HG03045 (cell line): ENCODE measurements around the gene DSTN.

ENCODE experiments used
- ATAC-seq: cut with Tn5 transposase; IDR thresholded peaks from one replicate; pipeline ENCODE4 v1.9.1; 2021; ENCODE audit warnings: mild to moderate bottlenecking, moderate library complexity; ENCODE audit not compliant: unreplicated experiment

The DSTN gene

GRCh38 chr20:17636523-17637412 lies 66.9 kb downstream of the DSTN start:
- no peak for ATAC-seq

GRCh38 chr20:17637413-17637780 lies 67.5 kb downstream of the DSTN start:
- no peak for ATAC-seq

GRCh38 chr20:17637985-17638640 lies 68.2 kb downstream of the DSTN start:
- no peak for ATAC-seq

GRCh38 chr20:17638835-17639407 lies 69.0 kb downstream of the DSTN start:
- no peak for ATAC-seq

GRCh38 chr20:17640146-17640874 lies 70.4 kb downstream of the DSTN start:
- ATAC-seq = no peak

- no peak for ATAC-seq
Measured at GRCh38 chr20:17640875-17641378, 71.1 kb downstream of the DSTN start.

GRCh38 chr20:17641520-17641964 lies 71.7 kb downstream of the DSTN start:
- no peak for ATAC-seq

GRCh38 chr20:17641993-17642392 lies 72.1 kb downstream of the DSTN start:
- no peak for ATAC-seq

- no peak for ATAC-seq
Measured at GRCh38 chr20:17642404-17643269, 72.8 kb downstream of the DSTN start.

- ATAC-seq = no peak
Measured at GRCh38 chr20:17643531-17644188, 73.8 kb downstream of the DSTN start.

- no peak for ATAC-seq
Measured at GRCh38 chr20:17644451-17644850, 74.6 kb downstream of the DSTN start.

GRCh38 chr20:17645010-17645409 lies 75.1 kb downstream of the DSTN start:
- ATAC-seq = no peak

GRCh38 chr20:17645546-17646208 lies 75.8 kb downstream of the DSTN start:
- no peak for ATAC-seq

- no peak for ATAC-seq
Measured at GRCh38 chr20:17646209-17646960, 76.5 kb downstream of the DSTN start.

GRCh38 chr20:17646961-17647301 lies 77.1 kb downstream of the DSTN start:
- no peak for ATAC-seq

GRCh38 chr20:17647391-17648314 lies 77.8 kb downstream of the DSTN start:
- ATAC-seq = no peak

GRCh38 chr20:17648315-17648646 lies 78.4 kb downstream of the DSTN start:
- ATAC-seq = no peak
